HCT116 (cell line): ENCODE measurements around the gene MAP3K10.

Experiments
- POLR2A ChIP-seq: IDR thresholded peaks from 2 replicates; pipeline ENCODE4 v1.7.0; 2011; ENCODE audit warnings: borderline replicate concordance; ENCODE audit not compliant: insufficient read depth, insufficient read length; ENCODE audit errors: extremely low read depth
- ZNF274 ChIP-seq: fragments of 200-500 bp; sonication (Bioruptor generic); IDR thresholded peaks from 2 replicates; pipeline ENCODE4 v1.6.1; 2014; ENCODE audit warnings: mild to moderate bottlenecking, low read depth, low read length, inconsistent platforms
- TF ChIP-seq, protein P1 (sequence below): IDR thresholded peaks from 2 replicates; pipeline ENCODE4 v1.6.1; 2012; ENCODE audit warnings: low read depth
- TF ChIP-seq, protein P2 (sequence below): IDR thresholded peaks from 2 replicates; pipeline ENCODE4 v1.6.1; 2012

DNA sequence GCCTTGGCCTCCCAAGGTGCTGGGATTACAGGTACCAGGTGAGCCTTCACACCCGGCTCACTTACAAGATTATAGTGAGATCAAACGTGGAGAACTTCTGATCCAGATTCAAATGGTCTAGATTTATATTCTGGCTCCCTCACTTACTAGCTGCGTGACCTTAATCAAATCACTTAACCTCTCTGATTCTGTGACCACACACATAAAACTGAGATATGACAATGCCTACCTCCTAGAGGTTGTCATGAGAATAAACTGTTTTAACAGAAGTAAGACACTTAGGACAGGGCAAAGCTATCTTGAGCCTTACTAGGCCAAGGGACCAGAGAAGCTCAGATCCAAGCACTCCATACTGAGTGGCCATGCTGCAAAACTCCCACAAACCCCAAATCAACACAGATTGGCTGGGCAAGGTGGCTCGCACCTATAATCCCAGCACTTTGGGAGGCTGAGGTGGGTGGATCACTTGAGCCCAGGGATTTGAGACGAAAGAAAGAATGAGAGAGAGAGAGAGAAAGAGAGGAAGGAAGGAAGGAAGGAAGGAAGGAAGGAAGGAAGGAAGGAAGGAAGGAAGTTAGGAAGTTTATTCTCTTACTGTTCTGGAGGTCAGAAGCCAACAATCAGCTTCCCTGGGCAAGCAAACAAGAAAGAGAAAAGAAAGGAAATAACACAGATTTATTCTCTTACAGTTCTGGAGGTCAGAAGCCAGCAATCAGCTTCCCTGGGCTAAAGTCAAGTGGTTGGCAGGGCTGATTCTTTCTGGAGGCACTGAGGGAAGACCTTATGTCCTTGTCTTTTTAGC is 46.1 kb upstream of the MAP3K10 start:
- TF ChIP-seq, protein P1, sequence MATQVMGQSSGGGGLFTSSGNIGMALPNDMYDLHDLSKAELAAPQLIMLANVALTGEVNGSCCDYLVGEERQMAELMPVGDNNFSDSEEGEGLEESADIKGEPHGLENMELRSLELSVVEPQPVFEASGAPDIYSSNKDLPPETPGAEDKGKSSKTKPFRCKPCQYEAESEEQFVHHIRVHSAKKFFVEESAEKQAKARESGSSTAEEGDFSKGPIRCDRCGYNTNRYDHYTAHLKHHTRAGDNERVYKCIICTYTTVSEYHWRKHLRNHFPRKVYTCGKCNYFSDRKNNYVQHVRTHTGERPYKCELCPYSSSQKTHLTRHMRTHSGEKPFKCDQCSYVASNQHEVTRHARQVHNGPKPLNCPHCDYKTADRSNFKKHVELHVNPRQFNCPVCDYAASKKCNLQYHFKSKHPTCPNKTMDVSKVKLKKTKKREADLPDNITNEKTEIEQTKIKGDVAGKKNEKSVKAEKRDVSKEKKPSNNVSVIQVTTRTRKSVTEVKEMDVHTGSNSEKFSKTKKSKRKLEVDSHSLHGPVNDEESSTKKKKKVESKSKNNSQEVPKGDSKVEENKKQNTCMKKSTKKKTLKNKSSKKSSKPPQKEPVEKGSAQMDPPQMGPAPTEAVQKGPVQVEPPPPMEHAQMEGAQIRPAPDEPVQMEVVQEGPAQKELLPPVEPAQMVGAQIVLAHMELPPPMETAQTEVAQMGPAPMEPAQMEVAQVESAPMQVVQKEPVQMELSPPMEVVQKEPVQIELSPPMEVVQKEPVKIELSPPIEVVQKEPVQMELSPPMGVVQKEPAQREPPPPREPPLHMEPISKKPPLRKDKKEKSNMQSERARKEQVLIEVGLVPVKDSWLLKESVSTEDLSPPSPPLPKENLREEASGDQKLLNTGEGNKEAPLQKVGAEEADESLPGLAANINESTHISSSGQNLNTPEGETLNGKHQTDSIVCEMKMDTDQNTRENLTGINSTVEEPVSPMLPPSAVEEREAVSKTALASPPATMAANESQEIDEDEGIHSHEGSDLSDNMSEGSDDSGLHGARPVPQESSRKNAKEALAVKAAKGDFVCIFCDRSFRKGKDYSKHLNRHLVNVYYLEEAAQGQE: no peak
- TF ChIP-seq POLR2A (no peak), ZNF274 (no peak)
- TF ChIP-seq, protein P2, sequence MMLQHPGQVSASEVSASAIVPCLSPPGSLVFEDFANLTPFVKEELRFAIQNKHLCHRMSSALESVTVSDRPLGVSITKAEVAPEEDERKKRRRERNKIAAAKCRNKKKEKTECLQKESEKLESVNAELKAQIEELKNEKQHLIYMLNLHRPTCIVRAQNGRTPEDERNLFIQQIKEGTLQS: no peak
